ENCODE results near the gene TMEM244.

- TF ChIP-seq GATA2 (IDR thresholded peaks at IDR 0.05; ENCODE audit: low read depth, low read length): no peak
- no peak for TF ChIP-seq GATA3 (IDR thresholded peaks at IDR 0.05; ENCODE audit: low read depth, low read length)
Measured at GRCh38 chr6:129895692-129896091, 34.6 kb upstream of the TMEM244 start.
